Mucosa of rectum (tissue), 2 donors: Measurements from ENCODE around the gene HOXB5.

Source experiments
- H3K27ac ChIP-seq, 2 donors: one replicate each; pipeline ENCODE4 v1.7.0; 2013; ENCODE audit warnings: inconsistent platforms in 2 of 2, low read depth in 2 of 2, low read length in 2 of 2
- H3K27me3 ChIP-seq, 2 donors: one replicate each; pipeline ENCODE4 v1.7.0; 2013; ENCODE audit warnings: low read length in 2 of 2; ENCODE audit not compliant: control insufficient read depth in 2 of 2, insufficient read depth in 2 of 2
- H3K36me3 ChIP-seq, 2 donors: one replicate each; pipeline ENCODE4 v1.7.0; 2013; ENCODE audit warnings: low read length in 2 of 2; ENCODE audit not compliant: control insufficient read depth in 2 of 2, insufficient read depth in 2 of 2
- H3K4me1 ChIP-seq, 2 donors: one replicate each; pipeline ENCODE4 v1.7.0; 2013; ENCODE audit warnings: low read length in 2 of 2, mild to moderate bottlenecking in 1 of 2; ENCODE audit not compliant: control insufficient read depth in 2 of 2, insufficient read depth in 2 of 2
- H3K4me3 ChIP-seq, 2 donors: one replicate each; pipeline ENCODE4 v1.7.0; 2013; ENCODE audit warnings: low read length in 2 of 2
- H3K9ac ChIP-seq, 2 donors: one replicate each; pipeline ENCODE4 v1.7.0; 2013; ENCODE audit warnings: low read length in 2 of 2, low read depth in 1 of 2, mild to moderate bottlenecking in 1 of 2
- H3K9me3 ChIP-seq, 2 donors: one replicate each; pipeline ENCODE4 v1.7.0; 2013; ENCODE audit warnings: low read length in 2 of 2; ENCODE audit not compliant: control insufficient read depth in 2 of 2
- donor health status: healthy.
- donor health status: Normal muscosa, but diverticular disease.

The HOXB5 gene

GRCh38 chr17:48546924-48547807 lies 46.4 kb downstream of the HOXB5 start:
- Histone ChIP-seq H3K4me1 (peaks cover 15 to 18% of the 10 kb centered on the region in 2 donors), H3K4me3 (peak overlapping the region; percentile 14 to 19), H3K9ac (peak overlapping the region; percentile 1 to 26), H3K27me3 (peaks cover 0 to 3% of the 10 kb centered on the region in 2 donors), H3K36me3 (peaks cover 4 to 13% of the 10 kb centered on the region in 2 donors), H3K9me3 (no peaks in the 10 kb centered on the region), H3K27ac (peak overlapping the region; percentile 72 to 87)

GRCh38 chr17:48546137-48546923 lies 47.2 kb downstream of the HOXB5 start:
- Histone ChIP-seq H3K9me3 (no peaks in the 10 kb centered on the region), H3K36me3 (peaks cover 4 to 8% of the 10 kb centered on the region in 2 donors), H3K4me1 (peaks cover 15 to 18% of the 10 kb centered on the region in 2 donors), H3K4me3 (peak overlapping the region in 1 of 2 donors; percentile 4), H3K27me3 (peaks cover 0 to 3% of the 10 kb centered on the region in 2 donors), H3K9ac (peak overlapping the region in 1 of 2 donors; percentile 1), H3K27ac (peak overlapping the region; percentile 72 to 87)

GRCh38 chr17:48545539-48545938 lies 48.0 kb downstream of the HOXB5 start:
- Histone ChIP-seq H3K27me3 (peaks cover 0 to 3% of the 10 kb centered on the region in 2 donors), H3K9me3 (no peaks in the 10 kb centered on the region), H3K36me3 (peaks cover 4 to 8% of the 10 kb centered on the region in 2 donors), H3K9ac (no peak overlapping the region), H3K4me1 (peaks cover 15 to 18% of the 10 kb centered on the region in 2 donors), H3K27ac (peak overlapping the region; percentile 46 to 87), H3K4me3 (no peak overlapping the region)

- peaks cover 0 to 3% of the 10 kb centered on the region in 2 donors for H3K27me3 ChIP-seq
- H3K4me3 ChIP-seq, result peak within 1 kb of the TSS; percentile 60 to 80
Measured at GRCh38 chr17:48545022-48545375, 48.6 kb downstream of the HOXB5 start, which contains the start of gene HOXB2. Gene HOXB2, minus strand, starts transcription at chr17:48545109. Its CDS starts 198 bp downstream, at chr17:48544911.

DNA sequence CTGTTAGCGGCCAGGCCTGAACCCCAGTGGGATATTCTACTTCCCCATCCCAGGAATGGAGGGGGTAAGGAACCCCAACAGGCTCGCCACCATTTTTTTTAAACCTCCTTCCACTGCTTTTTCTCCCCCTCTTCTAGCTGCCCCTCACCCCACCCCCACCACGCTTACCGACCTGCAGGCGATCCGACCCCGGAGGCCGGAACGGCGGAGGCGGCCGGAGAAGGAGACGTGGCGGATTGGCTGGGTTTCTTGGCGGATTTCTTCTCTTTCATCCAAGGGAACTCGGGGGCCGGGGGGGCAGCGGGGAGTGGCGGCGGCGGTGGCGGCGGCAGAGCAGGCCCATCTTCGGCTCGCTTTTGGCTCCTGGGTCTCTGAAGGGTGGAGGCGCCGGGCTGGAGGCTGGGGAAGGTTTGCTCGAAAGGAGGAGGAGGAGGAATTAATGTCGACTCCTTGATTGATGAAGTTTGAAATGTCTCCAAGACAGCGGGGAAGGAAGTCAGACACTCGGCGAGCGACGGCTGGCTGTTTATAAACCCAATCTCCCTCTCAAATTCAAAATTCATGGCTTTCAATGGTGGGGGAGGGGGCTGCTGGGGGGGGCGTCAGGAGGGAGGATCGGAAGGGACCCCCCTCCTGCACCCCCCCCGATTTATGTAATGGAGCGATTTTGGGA lies 49.1 kb downstream of the HOXB5 start:
- Histone ChIP-seq H3K9me3 (no peaks in the 10 kb centered on the region), H3K4me1 (peaks cover 15 to 18% of the 10 kb centered on the region in 2 donors), H3K36me3 (peaks cover 0 to under 1% of the 10 kb centered on the region in 2 donors), H3K27ac (peak overlapping the region; percentile 66 to 87), H3K4me3 (peak overlapping the region; percentile 60 to 80), H3K9ac (peak overlapping the region; percentile 63 to 79), H3K27me3 (peaks cover 0 to 3% of the 10 kb centered on the region in 2 donors)

More at GRCh38 chr17:48545022-48545375, 48.6 kb downstream of the HOXB5 start, which contains the start of gene HOXB2:
- H3K9ac ChIP-seq, result peak within 1 kb of the TSS; percentile 63 to 79
- H3K36me3 ChIP-seq, result peaks cover 2 to 5% of the 10 kb centered on the region in 2 donors
- H3K9me3 ChIP-seq, result no peaks in the 10 kb centered on the region
- H3K4me1 ChIP-seq, result peaks cover 15 to 18% of the 10 kb centered on the region in 2 donors
- H3K27ac ChIP-seq, result peak within 1 kb of the TSS; percentile 66 to 87

GRCh38 chr17:48543854-48544348 lies 49.7 kb downstream of the HOXB5 start:
- Histone ChIP-seq H3K4me3 (peak overlapping the region; percentile 60 to 80), H3K4me1 (peaks cover 15 to 18% of the 10 kb centered on the region in 2 donors), H3K36me3 (no peaks in the 10 kb centered on the region), H3K27ac (peak overlapping the region; percentile 66 to 87), H3K9me3 (no peaks in the 10 kb centered on the region), H3K9ac (peak overlapping the region; percentile 63 to 79), H3K27me3 (peaks cover 0 to 3% of the 10 kb centered on the region in 2 donors)

DNA sequence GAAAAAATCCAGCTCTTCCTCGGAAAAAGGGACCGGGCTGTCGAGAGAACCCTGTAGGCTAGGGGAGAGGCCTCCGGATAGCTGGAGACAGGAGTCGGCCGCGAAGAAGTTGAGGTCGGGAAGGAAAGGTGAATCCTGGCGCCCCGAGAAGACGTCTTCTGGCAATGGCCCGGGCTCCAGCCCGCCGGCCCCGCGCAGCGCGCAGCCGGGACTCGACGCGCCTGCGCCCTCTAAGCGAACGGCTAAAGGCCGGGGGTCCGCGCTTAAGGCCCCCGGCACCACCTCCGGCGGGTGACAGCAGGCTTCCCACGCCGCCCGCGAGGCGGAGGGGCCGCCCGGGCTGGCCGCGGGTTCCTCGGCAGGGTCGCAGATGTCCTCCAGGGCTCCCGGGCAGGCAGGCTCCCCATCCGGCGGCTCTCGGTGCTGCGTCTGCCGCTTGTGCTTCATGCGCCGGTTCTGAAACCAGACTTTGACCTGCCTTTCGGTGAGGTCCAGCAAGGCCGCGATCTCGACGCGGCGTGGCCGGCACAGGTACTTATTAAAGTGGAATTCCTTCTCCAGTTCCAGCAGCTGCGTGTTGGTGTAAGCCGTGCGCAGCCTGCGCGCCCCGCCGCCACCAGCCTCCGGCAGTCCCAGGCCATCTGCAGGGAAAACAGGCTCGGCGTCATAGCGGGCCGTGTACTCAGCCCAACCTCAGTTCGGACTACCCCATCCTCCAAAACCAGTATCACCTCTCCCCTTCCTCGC lies 50.3 kb downstream of the HOXB5 start:
- peak overlapping the region; percentile 66 to 87 for H3K27ac ChIP-seq
- H3K27me3 ChIP-seq, result peaks cover 0 to 3% of the 10 kb centered on the region in 2 donors
- no peaks in the 10 kb centered on the region for H3K36me3 ChIP-seq
- H3K4me1 ChIP-seq, result peaks cover 15 to 18% of the 10 kb centered on the region in 2 donors
- H3K9ac ChIP-seq, result peak overlapping the region; percentile 69 to 79
- H3K9me3 ChIP-seq, result no peaks in the 10 kb centered on the region
- H3K4me3 ChIP-seq, result peak overlapping the region; percentile 63 to 80

- Histone ChIP-seq H3K4me1 (peaks cover 13 to 15% of the 10 kb centered on the region in 2 donors), H3K27me3 (peaks cover 0 to 3% of the 10 kb centered on the region in 2 donors), H3K4me3 (peak overlapping the region; percentile 63 to 80)
Measured at GRCh38 chr17:48542698-48543106, 50.9 kb downstream of the HOXB5 start.

More at GRCh38 chr17:48542698-48543106, 50.9 kb downstream of the HOXB5 start:
- Histone ChIP-seq H3K27ac (peak overlapping the region; percentile 66 to 87), H3K36me3 (no peaks in the 10 kb centered on the region), H3K9me3 (no peaks in the 10 kb centered on the region), H3K9ac (peak overlapping the region; percentile 69 to 79)
